Measurements from ENCODE around the gene PPP2R5D.

DNA sequence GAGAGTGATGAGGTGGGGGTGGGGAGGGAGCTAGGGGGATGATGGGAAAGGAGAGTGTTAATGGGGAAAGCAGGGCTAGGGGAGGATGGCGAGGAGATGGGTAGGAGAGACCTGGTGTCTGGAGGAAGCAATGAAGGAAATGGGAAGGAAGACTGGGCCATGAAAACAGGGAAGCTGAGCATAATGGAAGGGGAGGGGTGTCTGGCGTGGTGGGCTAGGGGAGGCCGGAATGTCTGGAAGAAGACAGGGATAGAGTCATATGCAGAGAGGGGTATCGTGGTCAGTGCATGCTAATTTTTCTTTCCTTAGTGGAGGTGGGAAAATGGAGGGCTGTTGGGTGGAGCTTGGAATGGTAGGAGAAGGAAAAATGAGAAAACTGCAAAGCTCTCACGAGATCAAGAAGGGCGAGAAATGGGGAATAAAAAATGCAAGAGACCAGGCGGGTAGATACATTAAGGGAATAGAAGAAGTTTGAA, 30.1 kb downstream of the PPP2R5D start:
- TF ChIP-seq, protein P1, sequence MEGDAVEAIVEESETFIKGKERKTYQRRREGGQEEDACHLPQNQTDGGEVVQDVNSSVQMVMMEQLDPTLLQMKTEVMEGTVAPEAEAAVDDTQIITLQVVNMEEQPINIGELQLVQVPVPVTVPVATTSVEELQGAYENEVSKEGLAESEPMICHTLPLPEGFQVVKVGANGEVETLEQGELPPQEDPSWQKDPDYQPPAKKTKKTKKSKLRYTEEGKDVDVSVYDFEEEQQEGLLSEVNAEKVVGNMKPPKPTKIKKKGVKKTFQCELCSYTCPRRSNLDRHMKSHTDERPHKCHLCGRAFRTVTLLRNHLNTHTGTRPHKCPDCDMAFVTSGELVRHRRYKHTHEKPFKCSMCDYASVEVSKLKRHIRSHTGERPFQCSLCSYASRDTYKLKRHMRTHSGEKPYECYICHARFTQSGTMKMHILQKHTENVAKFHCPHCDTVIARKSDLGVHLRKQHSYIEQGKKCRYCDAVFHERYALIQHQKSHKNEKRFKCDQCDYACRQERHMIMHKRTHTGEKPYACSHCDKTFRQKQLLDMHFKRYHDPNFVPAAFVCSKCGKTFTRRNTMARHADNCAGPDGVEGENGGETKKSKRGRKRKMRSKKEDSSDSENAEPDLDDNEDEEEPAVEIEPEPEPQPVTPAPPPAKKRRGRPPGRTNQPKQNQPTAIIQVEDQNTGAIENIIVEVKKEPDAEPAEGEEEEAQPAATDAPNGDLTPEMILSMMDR (optimal IDR thresholded peaks at IDR 0.05 in 1 of 3, IDR thresholded peaks at IDR 0.05 in 1 of 3, conservative IDR thresholded peaks at IDR 0.05 in 1 of 3; ENCODE audit: extremely low read depth in 1 of 3, insufficient read depth in 2 of 3, low read length in 3 of 3), result no peak
- TF ChIP-seq EZH2 (IDR thresholded peaks at IDR 0.05; ENCODE audit: low read length), result no peak

Measured in keratinocyte (primary cell).